ENCODE measurements around the gene SLC2A2. TPM values are rescaled to one million over a fixed set of nuclear protein-coding genes. Genes with fewer than 3 reads are reported as not detected.
A peak's percentile ranks its signal among the peaks of the same experiment; 100 is the strongest.

Gene SLC2A2
- total RNA-seq, 6 experiments from 2014 or later, result not detected

DNA sequence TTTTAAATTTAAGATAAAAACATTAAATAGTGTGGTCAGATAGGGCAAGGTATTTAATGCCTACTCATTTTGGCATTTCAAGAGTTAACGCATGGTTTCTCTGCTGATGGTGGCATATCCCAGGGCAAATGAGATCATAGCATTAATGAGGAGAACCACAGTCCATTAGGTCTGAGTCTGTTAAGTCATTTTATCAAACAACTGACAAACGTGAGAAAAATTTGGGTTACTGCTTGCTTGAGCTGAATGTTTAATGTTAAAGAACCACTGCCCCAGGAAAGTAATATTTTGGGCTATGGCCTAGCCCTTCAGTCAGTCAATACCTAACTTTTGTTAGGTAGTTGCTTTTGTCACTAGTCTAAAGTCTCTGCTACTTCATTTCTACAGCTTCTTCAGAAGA is 37.9 kb upstream of the SLC2A2 start:
- Mint-ChIP-seq H3K9me3 (no peaks in the 10 kb centered on the region), H3K27me3 (ENCODE audit: insufficient read depth) (no peaks in the 10 kb centered on the region), H3K36me3 (ENCODE audit: low read depth) (peaks cover 32% of the 10 kb centered on the region), H3K4me3 (no peak overlapping the region), H3K27ac (no peak overlapping the region), H3K4me1 (ENCODE audit: low read depth) (peaks cover 13% of the 10 kb centered on the region)
- TF ChIP-seq, protein P1, sequence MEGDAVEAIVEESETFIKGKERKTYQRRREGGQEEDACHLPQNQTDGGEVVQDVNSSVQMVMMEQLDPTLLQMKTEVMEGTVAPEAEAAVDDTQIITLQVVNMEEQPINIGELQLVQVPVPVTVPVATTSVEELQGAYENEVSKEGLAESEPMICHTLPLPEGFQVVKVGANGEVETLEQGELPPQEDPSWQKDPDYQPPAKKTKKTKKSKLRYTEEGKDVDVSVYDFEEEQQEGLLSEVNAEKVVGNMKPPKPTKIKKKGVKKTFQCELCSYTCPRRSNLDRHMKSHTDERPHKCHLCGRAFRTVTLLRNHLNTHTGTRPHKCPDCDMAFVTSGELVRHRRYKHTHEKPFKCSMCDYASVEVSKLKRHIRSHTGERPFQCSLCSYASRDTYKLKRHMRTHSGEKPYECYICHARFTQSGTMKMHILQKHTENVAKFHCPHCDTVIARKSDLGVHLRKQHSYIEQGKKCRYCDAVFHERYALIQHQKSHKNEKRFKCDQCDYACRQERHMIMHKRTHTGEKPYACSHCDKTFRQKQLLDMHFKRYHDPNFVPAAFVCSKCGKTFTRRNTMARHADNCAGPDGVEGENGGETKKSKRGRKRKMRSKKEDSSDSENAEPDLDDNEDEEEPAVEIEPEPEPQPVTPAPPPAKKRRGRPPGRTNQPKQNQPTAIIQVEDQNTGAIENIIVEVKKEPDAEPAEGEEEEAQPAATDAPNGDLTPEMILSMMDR (IDR thresholded peaks at IDR 0.05), result no peak
- DNase-seq, result no peak

DNA sequence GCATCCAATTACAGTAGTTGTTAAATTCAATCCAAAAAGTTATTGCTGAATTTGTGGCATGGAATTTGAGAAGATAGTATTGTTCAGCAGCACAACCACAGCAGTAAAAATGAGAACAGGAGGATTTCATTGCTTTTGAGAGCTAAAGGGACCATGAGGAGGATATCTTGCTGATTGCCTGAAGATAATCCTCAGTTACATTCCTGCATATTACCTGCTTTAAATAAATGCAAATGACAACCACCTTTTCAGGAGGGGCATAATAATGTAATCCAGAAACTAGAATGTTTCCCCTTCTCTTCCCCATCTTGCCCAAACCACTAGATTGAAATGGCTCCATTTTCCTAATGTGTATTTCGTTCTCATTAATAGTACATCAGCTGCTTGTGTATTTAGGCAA is 35.2 kb upstream of the SLC2A2 start:
- Mint-ChIP-seq H3K27ac (no peak overlapping the region), H3K9me3 (no peaks in the 10 kb centered on the region), H3K36me3 (ENCODE audit: low read depth) (peaks cover 30% of the 10 kb centered on the region), H3K4me1 (ENCODE audit: low read depth) (peaks cover 7% of the 10 kb centered on the region), H3K27me3 (ENCODE audit: insufficient read depth) (no peaks in the 10 kb centered on the region), H3K4me3 (no peak overlapping the region)
- TF ChIP-seq, protein P1 (IDR thresholded peaks at IDR 0.05), result no peak
- DNase-seq, result no peak

DNA sequence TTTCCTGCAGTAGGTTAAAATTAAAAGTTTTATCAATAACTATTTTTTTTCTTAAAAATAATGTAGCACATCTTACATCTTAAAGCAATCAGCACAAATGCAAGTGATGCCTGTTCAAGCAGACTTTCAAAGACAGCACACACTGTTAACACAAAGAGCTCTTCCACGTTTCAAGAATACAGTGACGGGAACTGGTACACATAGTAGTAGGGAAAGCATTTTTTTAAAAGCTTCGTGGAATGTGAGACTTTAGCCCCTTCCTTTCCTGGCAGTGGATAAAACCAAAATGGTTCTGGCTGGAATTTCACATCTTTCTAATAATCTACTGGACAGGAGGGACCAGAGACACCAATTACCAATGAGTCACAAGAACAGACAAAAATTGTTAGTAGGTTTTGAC is 33.5 kb upstream of the SLC2A2 start:
- peaks cover 17% of the 10 kb centered on the region for H3K36me3 Mint-ChIP-seq (ENCODE audit: low read depth)
- H3K27ac Mint-ChIP-seq, result no peak overlapping the region
- H3K4me3 Mint-ChIP-seq, result no peak overlapping the region
- DNase-seq, result no peak
- TF ChIP-seq, protein P1 (IDR thresholded peaks at IDR 0.05), result no peak
- peaks cover 7% of the 10 kb centered on the region for H3K4me1 Mint-ChIP-seq (ENCODE audit: low read depth)
- no peaks in the 10 kb centered on the region for H3K9me3 Mint-ChIP-seq
- H3K27me3 Mint-ChIP-seq (ENCODE audit: insufficient read depth), result no peaks in the 10 kb centered on the region

DNA sequence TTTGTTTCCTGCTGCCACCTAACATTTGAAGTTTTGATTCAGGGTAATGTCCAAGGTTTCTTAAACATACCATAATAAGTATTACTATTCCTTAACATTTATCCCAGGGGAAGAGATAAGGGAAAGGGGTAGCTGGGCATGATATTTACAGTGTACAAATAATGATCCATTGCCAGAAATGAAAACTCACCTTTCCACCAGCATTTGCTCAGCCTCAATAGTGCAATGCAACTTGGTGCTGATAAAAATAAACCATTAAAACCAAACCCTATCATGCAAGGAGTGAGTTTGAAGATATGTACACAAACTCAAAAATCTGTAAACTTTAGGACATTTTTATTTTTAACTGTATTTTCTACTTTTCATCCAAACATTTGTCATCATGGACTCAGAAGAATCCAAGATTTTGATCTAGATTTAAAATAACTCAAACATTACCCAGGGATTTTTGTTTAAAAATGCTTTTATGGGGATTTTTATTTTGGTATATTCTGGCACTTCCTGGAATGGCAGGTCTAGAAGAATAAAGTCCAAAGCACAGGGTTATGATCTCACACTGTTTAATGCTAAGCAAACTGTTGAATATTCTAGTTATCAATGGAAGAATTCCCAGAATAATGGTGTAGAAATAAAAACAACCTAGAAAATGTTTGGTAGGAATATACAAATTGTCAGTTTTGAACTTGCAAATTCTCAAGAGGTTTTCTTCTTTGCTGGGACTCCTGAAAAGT is 32.5 kb upstream of the SLC2A2 start:
- no peak overlapping the region for H3K27ac Mint-ChIP-seq
- H3K4me1 Mint-ChIP-seq (ENCODE audit: low read depth), result no peaks in the 10 kb centered on the region
- TF ChIP-seq, protein P1 (IDR thresholded peaks at IDR 0.05), result no peak
- H3K9me3 Mint-ChIP-seq, result no peaks in the 10 kb centered on the region
- H3K27me3 Mint-ChIP-seq (ENCODE audit: insufficient read depth), result no peaks in the 10 kb centered on the region
- H3K4me3 Mint-ChIP-seq, result no peak overlapping the region
- peaks cover 17% of the 10 kb centered on the region for H3K36me3 Mint-ChIP-seq (ENCODE audit: low read depth)
- no peak for DNase-seq

DNA sequence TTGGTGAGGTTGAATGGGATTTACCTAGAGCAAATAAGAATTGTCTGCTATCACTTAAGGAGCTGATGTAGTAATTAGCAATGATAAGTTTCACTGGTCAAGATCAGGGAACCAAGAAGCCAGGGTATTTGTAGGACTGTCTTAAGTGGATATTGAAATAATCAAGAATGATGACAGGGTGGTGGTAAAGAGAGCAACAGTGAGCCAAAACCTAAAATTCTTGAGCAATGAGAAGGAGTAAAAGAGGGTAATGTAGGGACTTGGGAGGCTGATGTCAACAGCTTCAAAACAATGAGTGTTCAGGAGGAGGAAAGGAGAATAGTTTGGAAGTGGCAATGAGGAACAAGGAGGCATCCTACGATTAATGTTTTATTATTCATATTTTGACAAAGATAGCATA is 31.5 kb upstream of the SLC2A2 start:
- Mint-ChIP-seq H3K27ac (no peak overlapping the region), H3K4me3 (no peak overlapping the region), H3K9me3 (no peaks in the 10 kb centered on the region), H3K36me3 (ENCODE audit: low read depth) (peaks cover 7% of the 10 kb centered on the region), H3K27me3 (ENCODE audit: insufficient read depth) (no peaks in the 10 kb centered on the region; the same call in 1 of the 2 replicates), H3K4me1 (ENCODE audit: low read depth) (no peaks in the 10 kb centered on the region)
- peak; percentile 28 for DNase-seq
- TF ChIP-seq, protein P1 (IDR thresholded peaks at IDR 0.05), result no peak

Data from HFFc6 (cell line).